HepG2 (cell line): ENCODE data around the gene KRTAP1-3. TPM values are rescaled to one million over a fixed set of nuclear protein-coding genes. Genes with fewer than 3 reads are reported as not detected.

Experiments
- ATAC-seq: fragments of 200-7000 bp; cut with Tn5 transposase; 3 replicates; pipeline ENCODE4 v1.9.1; 2020; ENCODE audit warnings: mild to moderate bottlenecking, moderate library complexity
- BruUV-seq: library from RNA; stranded (reverse); fragments of 400-500 nt; replicated peaks from 2 replicates; lab custom pipeline; 2021; lab: Mats Ljungman, UMichigan
- CTCF ChIA-PET: fragments of 300-600 bp; formaldehyde crosslinking; extraction: SDS; loops from one replicate; lab custom pipeline; 2021; ENCODE audit warnings: low total read pairs, inconsistent platforms, low intra/inter-chr PET ratio; lab: Yijun Ruan, JAX
- POLR2A ChIA-PET: fragments of 350-600 bp; sonication (Branson Sonifier 250); formaldehyde crosslinking; loops from one replicate; lab custom pipeline; 2020; ENCODE audit warnings: antibody characterized with exemption, inconsistent platforms; lab: Yijun Ruan, JAX
- DNase-seq: peaks from one replicate; pipeline ENCODE4 v3.0.0-alpha.2; 2015; ENCODE audit warnings: low spot score
- FAIRE-seq: peaks from 3 replicates; lab custom pipeline; 2011; peaks lifted over from hg19 to GRCh38; lab: Jason Lieb, UNC
- H2AFZ ChIP-seq: one replicate; pipeline ENCODE4 v1.6.1; 2011; ENCODE audit warnings: low read length, inconsistent platforms
- H3K27ac ChIP-seq: fragments of 300-600 bp; 3 replicates; pipeline ENCODE4 v1.8.0; 2011; ENCODE audit warnings: mixed run types, mild to moderate bottlenecking, mixed read lengths, low read length, inconsistent platforms; ENCODE audit not compliant: insufficient read depth; ENCODE audit errors: extremely low read length
- H3K27me3 ChIP-seq, 2 experiments: fragments of 200-600 bp in 1 of 2; 2 replicates in 1 of 2; 3 replicates in 1 of 2; pipeline versions ENCODE4 v1.6.0 to v1.8.0; 2011; ENCODE audit warnings: low read length in 2 of 2, mild to moderate bottlenecking in 2 of 2, moderate library complexity in 2 of 2, inconsistent platforms in 1 of 2; ENCODE audit not compliant: insufficient read depth in 2 of 2, control insufficient read depth in 1 of 2
- H3K36me3 ChIP-seq, 2 experiments: fragments of 200-600 bp in 1 of 2; replicated peaks in 1 of 2; 2 replicates in 1 of 2; 3 replicates in 1 of 2; pipeline versions ENCODE4 v1.5.1 to v1.8.0; 2011; ENCODE audit warnings: low read length in 2 of 2, inconsistent platforms in 1 of 2; ENCODE audit not compliant: insufficient read depth in 2 of 2, control insufficient read depth in 1 of 2
- H3K4me1 ChIP-seq: 2 replicates; pipeline ENCODE4 v1.5.1; 2012; ENCODE audit warnings: low read length, inconsistent platforms; ENCODE audit not compliant: insufficient read depth
- H3K4me2 ChIP-seq: 2 replicates; pipeline ENCODE4 v1.6.0; 2011; ENCODE audit warnings: low read depth, low read length, inconsistent platforms
- H3K4me3 ChIP-seq, 3 experiments: fragments of 200-600 bp in 1 of 3; sonication (generic), shearing (Covaris generic) in 1 of 3; replicated peaks in 1 of 3; 2 replicates each; pipeline ENCODE4 v1.5.1; 2011 to 2016; ENCODE audit warnings: low read length in 3 of 3, inconsistent platforms in 2 of 3, low read depth in 2 of 3, mild to moderate bottlenecking in 2 of 3, control low read depth in 1 of 3, mixed read lengths in 1 of 3; ENCODE audit not compliant: insufficient read depth in 1 of 3
- H3K79me2 ChIP-seq: one replicate; pipeline ENCODE4 v1.6.1; 2011; ENCODE audit warnings: low read length, inconsistent platforms; ENCODE audit not compliant: insufficient read depth
- H3K9ac ChIP-seq: 2 replicates; pipeline ENCODE4 v1.6.0; 2011; ENCODE audit warnings: mild to moderate bottlenecking, low read depth, low read length, inconsistent platforms; ENCODE audit not compliant: insufficient read depth
- H3K9me3 ChIP-seq: 2 replicates; pipeline ENCODE4 v1.5.1; 2012; ENCODE audit warnings: mild to moderate bottlenecking, low read length
- H4K20me1 ChIP-seq: 2 replicates; pipeline ENCODE4 v1.6.0; 2011; ENCODE audit warnings: inconsistent platforms, mild to moderate bottlenecking, low read length, moderate library complexity; ENCODE audit not compliant: insufficient read depth
- GFI1 ChIP-seq: sonication (generic); formaldehyde crosslinking; IDR thresholded peaks from 2 replicates; pipeline ENCODE4 v1.5.0; 2020; ENCODE audit warnings: missing genetic modification reagents, mild to moderate bottlenecking, borderline replicate concordance
- HMGA1 ChIP-seq: sonication (generic); formaldehyde crosslinking; conservative IDR thresholded peaks from 2 replicates; pipeline ENCODE4 v1.4.0; 2020; ENCODE audit warnings: missing genetic modification reagents
- MATR3 ChIP-seq: sonication (generic); formaldehyde crosslinking; IDR thresholded peaks from 2 replicates; pipeline ENCODE4 v1.4.0; 2020; ENCODE audit warnings: missing genetic modification reagents
- MLLT10 ChIP-seq: sonication (generic); formaldehyde crosslinking; IDR thresholded peaks from 2 replicates; pipeline ENCODE4 v1.4.0; 2020; ENCODE audit warnings: missing genetic modification reagents
- NR2F6 ChIP-seq, 2 experiments: IDR thresholded peaks; 2 replicates each; pipeline ENCODE4 v1.6.1; 2016; ENCODE audit warnings: antibody characterized with exemption in 1 of 2, mild to moderate bottlenecking in 1 of 2
- PITX1 ChIP-seq: sonication (generic); formaldehyde crosslinking; IDR thresholded peaks from 2 replicates; pipeline ENCODE4 v1.5.1; 2020; ENCODE audit warnings: mild to moderate bottlenecking, missing genetic modification reagents
- RBM39 ChIP-seq: fragments of 200-400 bp; formaldehyde crosslinking; IDR thresholded peaks from one replicate; pipeline ENCODE4 v1.6.1; 2018; ENCODE audit warnings: antibody characterized with exemption, mild to moderate bottlenecking, low read depth, low read length; ENCODE audit not compliant: poor library complexity, severe bottlenecking
- RXRB ChIP-seq: IDR thresholded peaks from 2 replicates; pipeline ENCODE4 v1.6.1; 2016; ENCODE audit warnings: borderline replicate concordance, missing genetic modification reagents, missing compliant biosample characterization
- SOX13 ChIP-seq, 3 experiments: fragments of 450-650 bp in 1 of 3; sonication (generic) in 1 of 3; formaldehyde crosslinking in 1 of 3; IDR thresholded peaks in 2 of 3; conservative IDR thresholded peaks in 1 of 3; 2 replicates each; pipeline versions ENCODE4 v1.5.0 to v1.6.1; 2016 to 2020; ENCODE audit warnings: antibody characterized with exemption in 1 of 3, mild to moderate bottlenecking in 1 of 3, missing compliant biosample characterization in 1 of 3, missing genetic modification reagents in 1 of 3, moderate library complexity in 1 of 3
- SOX6 ChIP-seq, 2 experiments: fragments of 450-650 bp in 1 of 2; sonication (generic) in 1 of 2; formaldehyde crosslinking in 1 of 2; IDR thresholded peaks; 2 replicates each; pipeline versions ENCODE4 v1.4.0 to v1.6.1; 2017 to 2020; ENCODE audit warnings: antibody characterized with exemption in 1 of 2, mild to moderate bottlenecking in 1 of 2, missing genetic modification reagents in 1 of 2
- SYNCRIP ChIP-seq: fragments of 200-400 bp; formaldehyde crosslinking; IDR thresholded peaks from 2 replicates; pipeline ENCODE4 v1.6.1; 2018; ENCODE audit warnings: mild to moderate bottlenecking, low read depth, low read length; ENCODE audit not compliant: insufficient read depth
- THRA ChIP-seq: sonication (generic); formaldehyde crosslinking; IDR thresholded peaks from 2 replicates; pipeline ENCODE4 v1.4.0; 2020; ENCODE audit warnings: missing genetic modification reagents, borderline replicate concordance
- ZNF367 ChIP-seq: sonication (generic); formaldehyde crosslinking; IDR thresholded peaks from 2 replicates; pipeline ENCODE4 v1.4.0; 2020; ENCODE audit warnings: missing genetic modification reagents, borderline replicate concordance
- ZNF746 ChIP-seq: sonication (generic); formaldehyde crosslinking; IDR thresholded peaks from 2 replicates; pipeline ENCODE4 v1.8.0; 2022; ENCODE audit warnings: mild to moderate bottlenecking, missing genetic modification reagents
- ZNF75D ChIP-seq: sonication (generic); formaldehyde crosslinking; IDR thresholded peaks from 2 replicates; pipeline ENCODE4 v1.8.1; 2023; ENCODE audit warnings: missing genetic modification reagents, mild to moderate bottlenecking, borderline replicate concordance
- WGBS: methylation state at CpG from one replicate; pipeline ENCODE4 v1.1.6; 2017; ENCODE audit warnings: low lambda C conversion rate; 5-methylcytosine and 5-hydroxymethylcytosine counted together
- in situ Hi-C: cut with HindIII; loops from 2 replicates; pipeline ENCODE4 v1.10.0; 2017; ENCODE audit warnings: low pct_unique_long_range_greater_than_20kb; ENCODE audit not compliant: extremely low pct_ligation_motif_present
- intact Hi-C: fragments of 100-400 bp; cut with micrococcal nuclease; formaldehyde crosslinking; loops from one replicate; pipeline ENCODE4 v1.10.0; 2022; ENCODE audit not compliant: unreplicated experiment
- polyA plus RNA-seq, 8 experiments: library from polyadenylated mRNA; depleted of rRNA in 3 of 8; stranded (reverse) in 7 of 8; unstranded in 1 of 8; fragments of >200 nt; fragmentation: Illumina TruSeq in 4 of 8; extraction: Trizol in 4 of 8; gene quantifications; 2 replicates each; pipeline versions ENCODE4 v1.2.1 to v1.2.3, GENCODE V29; 2011 to 2016; ENCODE audit warnings: low read depth in 4 of 8, missing spikeins in 1 of 8, mixed read lengths in 1 of 8; ENCODE audit not compliant: insufficient read depth in 1 of 8
- total RNA-seq, 5 experiments: library from RNA; depleted of rRNA; stranded (reverse); fragments of >200 nt; fragmentation: Illumina TruSeq; extraction: Trizol; gene quantifications; 2 replicates each; pipeline ENCODE4 v1.2.3, GENCODE V29; 2016; ENCODE audit warnings: low read depth in 1 of 5
- TF ChIP-seq, protein P1 (sequence below): sonication (generic); formaldehyde crosslinking; IDR thresholded peaks from 2 replicates; pipeline ENCODE4 v1.8.0; 2022; ENCODE audit warnings: low read depth, missing genetic modification reagents
- TF ChIP-seq, protein P2 (sequence below): sonication (generic); formaldehyde crosslinking; IDR thresholded peaks from 2 replicates; pipeline ENCODE4 v1.8.0; 2022; ENCODE audit warnings: missing genetic modification reagents, mild to moderate bottlenecking, borderline replicate concordance
- TF ChIP-seq, protein P3 (sequence below): fragments of 450-650 bp; IDR thresholded peaks from 2 replicates; pipeline ENCODE4 v1.6.1; 2017

The KRTAP1-3 gene
- total and polyA plus RNA-seq, 2 of the 13 experiments (the other 11 are each of a cell fraction or from before 2014, with no cell fraction given): not detected

DNA sequence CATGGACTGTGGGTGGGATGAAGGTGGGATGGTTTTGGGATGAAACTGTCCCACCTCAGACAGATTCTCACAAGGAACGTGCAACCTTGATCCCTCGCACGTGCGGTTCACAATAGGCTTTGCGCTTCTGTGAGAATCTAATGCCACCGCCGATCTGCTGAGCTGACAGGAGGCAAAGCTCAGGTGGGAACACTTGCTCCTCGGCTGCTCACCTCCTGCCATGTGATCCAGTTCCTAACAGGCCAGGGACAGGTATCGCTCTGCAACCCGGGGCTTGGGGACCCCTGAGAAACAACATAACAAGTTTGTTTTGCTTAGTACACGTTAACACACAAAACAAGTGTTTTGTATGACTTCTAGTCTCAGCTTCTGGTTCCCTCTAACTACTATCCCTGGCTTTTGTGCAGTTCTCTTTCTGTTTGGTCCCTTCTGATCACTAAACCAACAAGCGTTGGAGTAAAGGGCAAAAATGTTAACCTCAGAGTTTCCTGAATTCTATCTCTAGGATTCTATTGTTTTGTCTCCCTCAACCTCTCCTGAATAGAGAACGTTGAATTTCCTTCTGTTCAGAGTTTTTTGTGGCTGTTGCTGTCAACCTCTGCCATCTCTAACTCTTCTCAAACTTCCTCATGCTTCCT, 18.0 kb downstream of the KRTAP1-3 start:
- no peaks in the 10 kb centered on the region for H3K27me3 ChIP-seq
- ChIA-PET POLR2A (no interaction called here), CTCF (no interaction called here)
- H3K4me1 ChIP-seq: peaks cover 43% of the 10 kb centered on the region
- ATAC-seq (peak; percentile 80), FAIRE-seq (no peak), DNase-seq (peak; percentile 72)
- peak overlapping the region; percentile 45; the same call in 1 of the 2 replicates for H3K9ac ChIP-seq
- intact Hi-C loops (no loop called here), in situ Hi-C loops (no loop called here)
- no peaks in the 10 kb centered on the region for H3K79me2 ChIP-seq
- peak overlapping the region; percentile 70 for H2AFZ ChIP-seq
- no peaks in the 10 kb centered on the region for H3K36me3 ChIP-seq
- no peaks in the 10 kb centered on the region; the same call in 1 of the 2 replicates for H3K9me3 ChIP-seq
- peak overlapping the region; percentile 59 for H3K4me2 ChIP-seq
- 49% methylated on average over 13 of the region's 13 CpGs for WGBS
- no peaks in the 10 kb centered on the region for H4K20me1 ChIP-seq
- H3K27ac ChIP-seq: peak overlapping the region; percentile 19
- H3K4me3 ChIP-seq: no peak overlapping the region; a peak in 1 of 6 replicates
- BruUV-seq: no TSS peak
- TF ChIP-seq MATR3: no peak
- no peak for TF ChIP-seq HMGA1
- TF ChIP-seq ZNF75D: no peak
- TF ChIP-seq SYNCRIP: no peak
- TF ChIP-seq MLLT10: no peak
- TF ChIP-seq GFI1: no peak
- TF ChIP-seq, protein P1, sequence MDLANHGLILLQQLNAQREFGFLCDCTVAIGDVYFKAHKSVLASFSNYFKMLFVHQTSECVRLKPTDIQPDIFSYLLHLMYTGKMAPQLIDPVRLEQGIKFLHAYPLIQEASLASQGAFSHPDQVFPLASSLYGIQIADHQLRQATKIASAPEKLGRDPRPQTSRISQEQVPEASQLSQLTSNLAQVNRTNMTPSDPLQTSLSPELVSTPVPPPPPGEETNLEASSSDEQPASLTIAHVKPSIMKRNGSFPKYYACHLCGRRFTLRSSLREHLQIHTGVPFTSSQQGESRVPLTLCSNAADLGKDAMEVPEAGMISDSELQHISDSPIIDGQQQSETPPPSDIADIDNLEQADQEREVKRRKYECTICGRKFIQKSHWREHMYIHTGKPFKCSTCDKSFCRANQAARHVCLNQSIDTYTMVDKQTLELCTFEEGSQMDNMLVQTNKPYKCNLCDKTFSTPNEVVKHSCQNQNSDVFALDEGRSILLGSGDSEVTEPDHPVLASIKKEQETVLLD: no peak
- no peak for TF ChIP-seq SOX6 (IDR thresholded peaks at IDR 0.05)
- TF ChIP-seq SOX6 (CRISPR knock-in tag; IDR thresholded peaks at IDR 0.05): 0 out of 2 replicates have a peak, but pooled peaks have one; percentile 25
- no peak for TF ChIP-seq RBM39
- TF ChIP-seq, protein P2, sequence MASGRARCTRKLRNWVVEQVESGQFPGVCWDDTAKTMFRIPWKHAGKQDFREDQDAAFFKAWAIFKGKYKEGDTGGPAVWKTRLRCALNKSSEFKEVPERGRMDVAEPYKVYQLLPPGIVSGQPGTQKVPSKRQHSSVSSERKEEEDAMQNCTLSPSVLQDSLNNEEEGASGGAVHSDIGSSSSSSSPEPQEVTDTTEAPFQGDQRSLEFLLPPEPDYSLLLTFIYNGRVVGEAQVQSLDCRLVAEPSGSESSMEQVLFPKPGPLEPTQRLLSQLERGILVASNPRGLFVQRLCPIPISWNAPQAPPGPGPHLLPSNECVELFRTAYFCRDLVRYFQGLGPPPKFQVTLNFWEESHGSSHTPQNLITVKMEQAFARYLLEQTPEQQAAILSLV (CRISPR knock-in tag): no peak
- TF ChIP-seq RXRB (CRISPR knock-in tag): no peak
- TF ChIP-seq, protein P3, sequence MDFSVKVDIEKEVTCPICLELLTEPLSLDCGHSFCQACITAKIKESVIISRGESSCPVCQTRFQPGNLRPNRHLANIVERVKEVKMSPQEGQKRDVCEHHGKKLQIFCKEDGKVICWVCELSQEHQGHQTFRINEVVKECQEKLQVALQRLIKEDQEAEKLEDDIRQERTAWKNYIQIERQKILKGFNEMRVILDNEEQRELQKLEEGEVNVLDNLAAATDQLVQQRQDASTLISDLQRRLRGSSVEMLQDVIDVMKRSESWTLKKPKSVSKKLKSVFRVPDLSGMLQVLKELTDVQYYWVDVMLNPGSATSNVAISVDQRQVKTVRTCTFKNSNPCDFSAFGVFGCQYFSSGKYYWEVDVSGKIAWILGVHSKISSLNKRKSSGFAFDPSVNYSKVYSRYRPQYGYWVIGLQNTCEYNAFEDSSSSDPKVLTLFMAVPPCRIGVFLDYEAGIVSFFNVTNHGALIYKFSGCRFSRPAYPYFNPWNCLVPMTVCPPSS: no peak
- no peak for TF ChIP-seq THRA (CRISPR knock-in tag)
- TF ChIP-seq SOX13 (IDR thresholded peaks at IDR 0.05): no peak
- TF ChIP-seq SOX13 (CRISPR knock-in tag; conservative IDR thresholded peaks at IDR 0.05 in 1 of 2, IDR thresholded peaks at IDR 0.05 in 1 of 2): peak in 1 of 2 experiments; percentile 65; a peak in 2 of 4 replicates
- peak; percentile 40; the same call in 1 of the 2 replicates for TF ChIP-seq NR2F6 (IDR thresholded peaks at IDR 0.05)
- no peak for TF ChIP-seq NR2F6 (CRISPR knock-in tag; IDR thresholded peaks at IDR 0.05)
- TF ChIP-seq ZNF746 (CRISPR knock-in tag): no peak
- no peak for TF ChIP-seq PITX1
- TF ChIP-seq ZNF367 (CRISPR knock-in tag): no peak
